HL-60 (cell line): ENCODE data around the gene MTMR11.

ENCODE experiments used
- CTCF ChIP-seq: IDR thresholded peaks from one replicate; pipeline ENCODE4 v1.5.1; 2011; ENCODE audit warnings: low read length, control low read depth, inconsistent platforms; ENCODE audit not compliant: insufficient read depth
- GABPA ChIP-seq: IDR thresholded peaks from 2 replicates; pipeline ENCODE4 v1.6.1; 2012; ENCODE audit warnings: low read depth
- POLR2AphosphoS5 ChIP-seq: IDR thresholded peaks from 2 replicates; pipeline ENCODE4 v1.6.1; 2012; ENCODE audit warnings: low read depth
- REST ChIP-seq: IDR thresholded peaks from 2 replicates; pipeline ENCODE4 v1.6.1; 2012; ENCODE audit warnings: low read depth; ENCODE audit not compliant: insufficient replicate concordance
- SPI1 ChIP-seq: IDR thresholded peaks from 2 replicates; pipeline ENCODE4 v1.6.1; 2012; ENCODE audit warnings: low read depth, mild to moderate bottlenecking, borderline replicate concordance

GRCh38 chr1:149925751-149926150, 10.9 kb downstream of the MTMR11 start:
- TF ChIP-seq CTCF (no peak), POLR2AphosphoS5 (no peak), REST (no peak), GABPA (no peak), SPI1 (no peak)
